Fibroblast of upper back skin (primary cell): ENCODE data around the gene DLGAP1.

ENCODE experiments used
- DNase-seq: peaks from one replicate; pipeline ENCODE4 v3.0.0-alpha.2; 2013

Gene DLGAP1

GRCh38 chr18:3747176-3747973, 707.7 kb downstream of the DLGAP1 start:
- peak; percentile 69 for DNase-seq

GRCh38 chr18:3742541-3742940, 712.6 kb downstream of the DLGAP1 start:
- no peak for DNase-seq

- DNase-seq = no peak
Observed at GRCh38 chr18:3741333-3741732, 713.8 kb downstream of the DLGAP1 start.

- DNase-seq = no peak
Observed at GRCh38 chr18:3728704-3729437, 726.2 kb downstream of the DLGAP1 start.

- DNase-seq = no peak
Observed at GRCh38 chr18:3727274-3727673, 727.8 kb downstream of the DLGAP1 start.

GRCh38 chr18:3726238-3726951, 728.7 kb downstream of the DLGAP1 start:
- no peak for DNase-seq

- DNase-seq = no peak
Observed at GRCh38 chr18:3725115-3725514, 730.0 kb downstream of the DLGAP1 start.

GRCh38 chr18:3723554-3723953, 731.6 kb downstream of the DLGAP1 start:
- no peak for DNase-seq

- DNase-seq = no peak
Observed at GRCh38 chr18:3722649-3723433, 732.3 kb downstream of the DLGAP1 start.

GRCh38 chr18:3721771-3722648, 733.1 kb downstream of the DLGAP1 start:
- no peak for DNase-seq

GRCh38 chr18:3720818-3721545, 734.1 kb downstream of the DLGAP1 start:
- no peak for DNase-seq

GRCh38 chr18:3720159-3720558, 734.9 kb downstream of the DLGAP1 start:
- DNase-seq = no peak

- DNase-seq = no peak
Observed at GRCh38 chr18:3717376-3718025, 737.6 kb downstream of the DLGAP1 start.

- DNase-seq = no peak
Observed at GRCh38 chr18:3716116-3716660, 738.9 kb downstream of the DLGAP1 start.

- no peak for DNase-seq
Observed at GRCh38 chr18:3715231-3716080, 739.7 kb downstream of the DLGAP1 start.

GRCh38 chr18:3713708-3714107, 741.4 kb downstream of the DLGAP1 start:
- DNase-seq = no peak

- peak; percentile 75 for DNase-seq
Observed at GRCh38 chr18:3713166-3713565, 741.9 kb downstream of the DLGAP1 start.

- DNase-seq = no peak
Observed at GRCh38 chr18:3712491-3712890, 742.6 kb downstream of the DLGAP1 start.

GRCh38 chr18:3710712-3711301, 744.3 kb downstream of the DLGAP1 start:
- DNase-seq = no peak
